ENCODE data around the gene GRIN2B.

DNA sequence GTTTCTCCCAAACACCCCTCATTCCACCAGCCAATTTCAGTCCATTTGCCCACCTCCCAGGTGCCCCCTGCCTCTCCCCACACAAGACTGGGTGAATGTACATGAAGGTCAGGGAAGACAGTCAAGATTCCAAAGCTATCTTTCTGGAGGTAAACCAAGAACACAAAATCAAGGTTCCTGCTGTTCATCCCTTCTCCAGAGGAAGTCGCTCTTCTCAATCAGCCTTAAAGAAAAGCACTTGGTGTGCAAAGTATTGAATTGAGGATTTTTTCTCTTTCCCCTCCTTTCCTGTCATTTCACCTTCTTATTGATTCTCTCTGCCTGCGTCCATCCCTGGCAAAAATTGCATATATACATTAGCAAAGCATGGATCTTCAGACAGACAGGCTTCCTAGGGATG lies 4.5 kb downstream of the GRIN2B start:
- no peak for TF ChIP-seq CTCF (conservative IDR thresholded peaks at IDR 0.05 in 1 of 2, IDR thresholded peaks at IDR 0.05 in 1 of 2; ENCODE audit: low read depth in 1 of 2, low read length in 2 of 2)
- TF ChIP-seq EZH2 (IDR thresholded peaks at IDR 0.05; ENCODE audit: low read length, missing control alignments): no peak

All from fibroblast of lung (primary cell).